Fibroblast of skin of left biceps (primary cell): ENCODE data around the gene KIF21A.

Experiments used
- DNase-seq, 2 experiments: peaks; one replicate each; pipeline ENCODE4 v3.0.0-alpha.2; 2013; ENCODE audit warnings: low read depth in 2 of 2

The KIF21A gene

DNA sequence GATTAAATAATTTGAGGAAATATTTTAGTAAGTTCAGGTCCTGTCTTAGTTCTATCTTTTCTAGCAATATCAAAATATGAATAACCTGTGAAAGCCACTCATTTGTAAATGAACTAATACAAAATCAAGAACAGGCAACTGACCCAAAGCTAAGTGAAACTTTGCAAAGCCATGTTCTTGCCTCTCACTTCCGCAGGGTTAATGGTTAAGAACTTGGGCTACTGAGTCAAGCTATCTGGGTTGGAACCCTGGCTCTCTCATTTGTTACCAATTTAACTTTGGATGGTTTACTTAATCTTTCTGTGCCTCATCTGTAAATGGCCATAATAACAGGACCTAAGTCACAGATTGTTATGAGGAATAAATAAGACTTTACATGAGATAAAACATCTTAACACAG is 2.8 kb downstream of the KIF21A start:
- no peak for DNase-seq

DNA sequence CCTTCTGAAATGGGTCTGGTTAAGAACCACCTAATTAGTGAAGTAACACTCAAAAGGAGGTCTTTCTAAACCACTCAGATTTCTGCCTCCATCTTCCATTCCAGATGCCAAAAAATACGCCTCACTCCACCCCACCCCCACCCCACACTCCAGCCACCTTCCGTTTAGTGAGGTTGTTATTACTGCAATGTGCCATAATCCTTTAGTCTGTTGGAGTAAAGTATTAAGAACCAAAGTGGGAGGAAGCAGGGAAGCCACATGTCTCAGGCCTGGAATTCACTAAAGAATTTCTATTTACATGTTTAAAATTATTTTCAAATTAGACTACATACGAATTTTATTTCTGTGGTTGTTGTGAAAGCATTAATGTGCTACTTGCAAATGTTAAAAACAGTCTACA is 7.4 kb downstream of the KIF21A start:
- DNase-seq: no peak

DNA sequence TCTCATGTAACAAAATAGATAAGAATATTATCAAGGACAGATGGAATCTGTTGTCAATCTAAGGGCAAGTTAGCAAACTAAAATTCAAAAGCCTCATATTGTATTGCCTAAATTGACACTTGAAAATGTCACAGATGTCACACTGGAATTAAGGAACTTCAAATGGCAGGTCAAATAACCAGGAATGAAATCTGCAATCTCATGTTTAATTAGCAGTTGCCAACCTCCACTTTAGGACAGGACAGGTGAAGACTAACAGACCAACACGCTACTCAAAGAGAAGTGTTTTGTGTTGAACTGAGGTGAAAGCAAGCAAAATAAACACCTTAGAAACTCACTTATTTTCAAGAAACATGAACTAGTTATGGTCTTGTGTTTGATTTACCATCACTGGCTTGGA is 11.1 kb downstream of the KIF21A start:
- no peak for DNase-seq

DNA sequence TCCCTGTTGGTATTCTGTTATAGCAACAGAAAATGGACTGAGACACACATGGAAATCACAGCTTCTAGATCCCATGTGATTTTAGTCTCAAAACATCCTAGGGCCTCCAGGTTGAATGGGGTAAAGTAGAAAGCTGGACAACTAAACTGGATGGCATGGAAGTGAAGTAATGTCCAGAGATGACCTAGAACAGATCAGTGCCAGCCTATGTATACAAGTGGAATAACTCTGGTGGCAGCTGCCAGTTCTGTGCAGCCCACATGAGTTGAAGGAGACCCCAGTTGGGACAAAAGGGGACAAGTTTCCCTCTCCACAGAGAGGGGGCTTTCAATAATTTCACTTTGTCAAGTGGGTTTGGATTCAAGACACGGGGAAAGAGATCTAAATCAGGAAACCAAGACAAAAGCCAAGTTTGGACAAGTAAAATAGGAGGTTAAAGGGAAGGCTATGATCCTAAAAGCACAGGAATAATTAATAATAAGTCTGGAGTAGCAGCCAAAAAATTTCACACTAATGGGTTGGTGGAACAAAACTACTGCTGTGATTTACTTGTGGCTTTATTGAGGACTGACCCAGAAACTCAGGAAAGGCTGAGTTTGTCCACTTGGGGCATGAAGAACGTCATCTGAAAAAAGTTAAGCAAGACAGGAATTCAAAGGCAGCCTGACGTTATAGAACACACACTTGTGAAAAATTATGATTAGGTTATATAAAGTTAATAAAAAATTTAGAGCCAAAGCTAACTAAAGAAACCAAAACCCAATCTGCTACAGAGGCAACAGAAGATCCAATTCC is 11.7 kb downstream of the KIF21A start:
- no peak for DNase-seq

DNA sequence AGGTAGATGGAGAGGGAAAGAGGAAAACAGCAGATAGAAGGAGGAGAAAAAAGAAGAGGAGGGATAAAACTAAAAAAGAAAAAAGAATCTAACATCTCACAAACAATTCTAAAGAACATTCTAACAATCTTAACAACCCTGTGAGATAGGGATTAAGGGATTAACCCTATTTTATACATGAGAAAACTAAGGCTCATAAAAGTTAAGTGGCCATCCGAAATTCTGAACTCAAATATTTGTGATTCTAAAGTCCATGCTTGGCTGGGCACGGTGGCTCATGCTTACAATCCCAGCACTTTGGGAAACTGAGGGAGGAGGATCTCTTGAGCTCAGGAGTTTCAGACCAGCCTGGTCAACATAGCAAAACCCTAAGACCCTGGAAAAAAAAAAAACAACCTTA is 13.1 kb downstream of the KIF21A start:
- no peak for DNase-seq

DNA sequence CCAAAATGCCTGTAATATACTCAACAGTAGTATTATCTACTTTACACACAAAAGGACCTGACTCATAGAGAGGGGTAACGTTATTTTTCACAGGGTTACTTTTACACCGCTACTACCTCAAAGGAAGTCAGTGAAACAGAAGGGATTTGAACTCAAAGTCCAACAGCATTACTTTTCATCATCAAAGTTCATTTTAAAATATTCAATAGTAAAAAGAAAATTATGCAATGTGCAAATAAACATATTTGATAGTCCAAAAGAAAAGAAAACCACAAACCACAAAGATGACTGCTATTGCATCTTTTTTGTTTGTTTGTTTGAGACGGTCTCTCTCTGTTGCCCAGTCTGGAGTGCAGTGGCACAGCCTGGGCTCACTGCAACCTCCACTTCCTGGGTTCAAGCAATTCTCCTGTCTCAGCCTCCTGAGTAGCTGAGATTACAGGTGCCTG is 15.5 kb downstream of the KIF21A start:
- DNase-seq: no peak

DNA sequence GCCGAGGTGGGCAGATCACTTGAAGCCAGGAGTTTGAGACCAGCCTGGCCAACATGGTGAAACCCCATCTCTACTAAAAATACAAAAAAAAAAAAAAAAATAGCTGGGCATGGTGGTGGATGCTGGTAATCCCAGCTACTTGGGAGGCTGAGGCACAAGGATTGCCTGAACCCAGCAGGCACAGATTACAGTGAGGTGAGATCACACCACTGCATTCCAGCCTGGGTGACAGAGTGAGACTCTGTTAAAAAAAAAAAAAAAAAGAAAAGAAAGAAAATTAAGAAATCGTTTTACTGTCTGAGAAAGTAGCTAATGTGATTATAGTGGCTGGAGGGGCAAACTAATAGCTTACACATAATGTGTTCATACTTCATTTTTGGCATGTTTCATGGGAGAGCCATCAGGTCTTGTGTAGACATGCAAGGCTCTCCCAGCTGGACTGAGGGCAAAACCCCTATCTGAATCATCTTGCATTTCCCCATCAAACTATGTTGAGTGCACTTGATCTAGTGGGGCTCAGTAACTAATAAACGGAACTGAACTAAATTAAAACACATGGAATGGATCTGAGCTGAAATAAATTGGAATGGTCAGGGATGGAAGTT is 16.2 kb downstream of the KIF21A start:
- DNase-seq: no peak

DNA sequence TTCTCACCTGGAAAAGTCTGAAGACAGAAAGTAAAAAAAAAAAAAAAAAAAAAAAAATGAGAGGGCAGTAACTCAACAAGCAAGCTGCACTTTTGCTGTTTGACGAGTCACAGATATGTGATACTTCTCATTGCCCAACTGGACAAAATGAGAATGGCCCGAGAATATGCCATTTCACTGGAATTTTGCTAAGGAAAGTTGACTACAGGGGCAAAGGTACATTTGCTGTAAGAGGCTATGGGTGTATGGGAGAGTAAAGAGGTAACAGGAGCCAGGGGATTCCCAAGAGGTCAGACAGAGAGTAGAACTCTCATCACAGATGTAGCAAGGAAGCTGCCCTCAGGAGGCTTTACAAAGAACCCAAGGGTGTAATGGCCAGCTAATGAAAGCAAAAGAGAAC is 22.9 kb downstream of the KIF21A start:
- no peak for DNase-seq

DNA sequence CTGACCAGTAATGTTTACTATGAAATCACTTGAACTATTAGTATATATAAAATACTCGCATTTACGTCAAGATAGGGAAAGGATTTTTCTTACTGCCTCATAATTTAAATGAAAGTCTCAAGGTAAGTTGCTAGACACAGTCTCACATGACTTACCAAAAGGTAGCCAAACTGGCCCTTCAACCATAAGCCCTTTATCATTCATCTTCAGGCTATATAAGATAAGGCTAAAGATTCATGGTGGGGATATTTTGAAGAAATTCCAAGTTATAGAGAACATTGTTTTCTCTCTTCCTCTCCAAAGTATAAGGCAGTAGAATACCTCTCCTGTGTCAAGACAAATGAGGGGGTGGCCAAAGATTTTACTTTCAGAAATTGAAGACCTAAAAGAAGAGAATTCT is 23.4 kb downstream of the KIF21A start:
- DNase-seq: no peak

DNA sequence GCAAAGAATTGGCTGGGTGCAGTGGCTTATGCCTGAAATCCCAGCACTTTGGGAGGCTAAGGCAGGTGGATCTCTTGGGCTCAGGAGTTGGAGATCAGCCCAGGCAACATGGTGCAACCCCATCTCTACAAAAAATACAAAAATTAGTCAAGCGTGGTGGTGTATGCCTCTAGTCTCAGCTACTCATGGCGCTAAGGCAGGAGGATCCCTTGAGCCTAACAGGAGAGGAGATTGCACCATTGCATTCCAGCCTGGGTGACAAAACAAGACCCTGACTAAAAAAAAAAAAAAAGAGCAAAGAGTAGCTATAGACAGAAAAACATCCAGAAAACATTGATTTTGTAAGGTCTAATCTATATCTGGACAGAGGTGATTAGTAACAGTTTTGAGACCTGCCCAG is 25.0 kb downstream of the KIF21A start:
- no peak for DNase-seq

DNA sequence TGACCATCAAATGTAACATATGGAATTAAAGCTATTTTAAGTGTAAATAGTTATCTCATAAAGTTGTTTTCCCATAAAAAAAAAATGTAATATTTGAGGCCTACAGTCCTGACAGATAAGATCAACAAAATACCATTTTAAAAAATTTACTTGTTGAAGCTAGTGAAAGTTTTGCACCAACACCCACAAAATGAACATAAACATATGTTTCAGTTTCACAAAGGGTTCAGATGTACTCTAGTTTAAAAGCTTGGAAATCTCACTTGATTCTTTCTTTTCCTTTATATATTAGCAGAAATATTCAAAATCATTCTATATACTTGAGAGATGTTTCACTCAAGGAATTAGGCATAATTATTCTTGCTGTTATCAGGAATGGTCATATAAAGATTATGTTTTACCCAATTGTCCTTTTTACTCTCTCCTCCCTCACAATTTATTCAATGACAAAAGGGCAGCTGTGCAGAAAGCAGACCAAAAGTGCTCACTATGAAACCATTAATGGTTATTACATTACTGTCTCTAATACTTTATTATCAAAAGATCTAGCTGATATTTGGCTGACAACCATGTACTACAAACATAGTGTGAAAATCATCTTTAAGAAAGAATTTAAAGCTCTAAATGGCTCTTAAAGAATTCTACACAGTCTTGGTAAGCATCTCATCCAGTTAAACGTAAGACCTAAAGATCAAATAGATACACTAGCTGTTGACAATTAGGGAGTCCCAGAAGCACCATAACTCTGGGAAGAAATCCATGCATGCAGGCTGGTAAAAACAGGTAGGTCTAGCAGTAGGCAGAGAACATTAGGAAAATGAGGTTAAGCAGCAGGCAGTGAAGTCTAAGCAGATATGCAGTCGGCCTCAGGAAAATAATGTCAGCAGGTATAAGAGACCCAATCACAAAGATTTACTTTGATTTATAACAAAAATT is 28.8 kb downstream of the KIF21A start:
- no peak for DNase-seq

DNA sequence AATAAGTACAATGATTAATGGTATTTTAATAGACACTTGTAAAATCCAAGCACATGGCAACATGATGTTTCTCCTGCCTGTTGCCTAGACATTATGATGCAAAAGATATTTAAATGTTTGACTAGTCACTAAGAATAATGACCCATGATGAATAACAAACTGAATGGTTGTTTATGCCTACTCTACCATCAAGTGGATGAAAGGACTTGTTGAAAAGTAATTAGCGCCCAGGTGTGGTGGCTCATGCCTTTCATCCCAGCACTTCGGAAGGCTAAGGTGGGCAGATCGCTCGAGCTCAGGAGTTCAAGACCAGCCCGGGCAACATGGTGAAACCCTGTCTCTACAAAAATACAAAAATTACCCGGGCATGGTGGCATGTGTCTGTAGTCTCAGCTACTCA is 30.7 kb downstream of the KIF21A start:
- no peak for DNase-seq

DNA sequence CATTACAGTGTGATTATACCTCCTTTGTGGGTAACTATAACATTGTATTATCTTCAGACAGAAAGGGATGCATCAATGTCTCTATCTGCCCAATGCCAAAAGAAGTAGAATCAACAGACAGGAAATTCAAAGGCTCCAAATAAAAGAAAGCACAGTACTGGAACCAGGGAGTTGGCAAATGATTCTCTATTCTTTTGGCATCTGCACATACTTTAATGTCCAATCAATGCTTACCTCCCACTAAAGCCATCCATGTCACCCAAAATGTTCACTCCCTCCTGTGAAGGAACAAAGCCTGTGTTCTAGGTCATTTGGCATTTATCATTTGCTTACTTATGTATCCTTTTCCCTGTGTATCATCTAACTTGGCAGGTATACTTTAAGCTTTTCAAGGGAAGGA is 36.7 kb downstream of the KIF21A start:
- DNase-seq: no peak

DNA sequence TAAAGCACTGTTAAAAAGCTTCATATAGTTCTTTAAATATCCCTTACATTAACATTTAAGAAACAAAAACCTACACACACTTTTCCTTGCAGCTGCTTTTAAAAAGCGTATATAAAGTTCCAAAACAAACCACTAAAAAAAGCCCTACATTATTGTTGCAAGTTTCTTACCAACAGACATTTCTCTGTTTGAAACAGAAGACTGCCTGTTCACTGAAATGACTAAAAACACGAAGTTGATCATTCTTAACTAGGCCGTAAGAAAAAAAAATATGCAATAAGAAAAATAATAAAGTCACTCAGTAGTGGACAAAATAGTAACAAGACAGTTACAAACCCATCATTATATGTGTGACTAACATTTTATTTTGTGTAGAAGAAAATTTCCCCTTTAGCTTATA is 37.3 kb downstream of the KIF21A start:
- DNase-seq: no peak

DNA sequence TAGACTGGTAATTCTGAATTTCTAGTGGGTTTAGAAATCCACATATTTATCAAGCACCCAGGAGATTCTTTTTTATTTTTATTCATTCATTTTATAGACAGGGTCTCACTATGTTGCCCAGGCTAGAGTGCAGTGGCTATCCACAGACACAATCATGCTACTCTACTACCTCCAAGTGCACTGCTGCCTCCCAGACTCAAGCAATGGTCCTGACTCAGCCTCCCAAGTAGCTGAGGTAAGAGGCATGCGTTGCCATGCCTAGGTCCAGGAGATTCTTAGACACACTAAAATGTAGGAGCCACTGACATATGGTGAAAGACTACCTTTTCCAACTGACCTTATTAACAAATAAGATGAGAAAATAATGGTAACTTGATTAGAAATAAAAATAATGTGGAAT is 38.9 kb downstream of the KIF21A start:
- no peak for DNase-seq

DNA sequence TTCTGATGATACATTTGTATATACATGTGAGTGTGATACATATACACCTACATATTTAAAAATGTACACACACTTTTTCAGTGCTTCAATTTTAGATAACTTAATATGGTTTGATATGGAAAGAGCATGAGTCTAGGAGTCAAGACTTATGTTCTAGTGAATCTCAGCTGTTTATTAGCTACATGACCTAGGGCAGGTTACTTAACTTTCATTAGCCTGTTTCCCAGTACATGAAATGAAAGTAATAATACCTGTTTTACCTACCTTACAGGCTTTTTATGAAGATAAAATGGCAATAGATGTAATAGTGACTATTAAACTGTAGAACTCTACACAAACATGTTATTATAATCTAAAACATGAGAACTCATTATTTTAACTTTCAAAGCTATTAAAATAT is 39.5 kb downstream of the KIF21A start:
- no peak for DNase-seq

DNA sequence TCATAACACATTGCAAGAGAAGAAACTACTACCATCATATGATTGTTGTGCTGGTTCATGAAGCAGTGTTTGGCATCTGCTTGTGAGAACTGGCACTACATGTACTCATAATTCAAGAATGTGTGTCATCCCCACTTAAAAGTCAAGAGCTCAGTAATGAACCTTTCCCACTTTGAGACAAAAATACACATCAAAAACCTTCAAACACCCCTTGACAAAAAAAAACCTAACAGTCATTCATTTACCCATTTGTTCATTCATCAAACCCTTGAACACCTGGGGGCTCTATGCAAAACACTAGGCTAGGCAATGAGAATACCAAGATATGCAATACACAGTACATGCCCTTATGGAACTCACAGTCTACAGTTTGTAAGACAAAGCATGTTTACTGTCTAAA is 40.0 kb downstream of the KIF21A start:
- DNase-seq: no peak

DNA sequence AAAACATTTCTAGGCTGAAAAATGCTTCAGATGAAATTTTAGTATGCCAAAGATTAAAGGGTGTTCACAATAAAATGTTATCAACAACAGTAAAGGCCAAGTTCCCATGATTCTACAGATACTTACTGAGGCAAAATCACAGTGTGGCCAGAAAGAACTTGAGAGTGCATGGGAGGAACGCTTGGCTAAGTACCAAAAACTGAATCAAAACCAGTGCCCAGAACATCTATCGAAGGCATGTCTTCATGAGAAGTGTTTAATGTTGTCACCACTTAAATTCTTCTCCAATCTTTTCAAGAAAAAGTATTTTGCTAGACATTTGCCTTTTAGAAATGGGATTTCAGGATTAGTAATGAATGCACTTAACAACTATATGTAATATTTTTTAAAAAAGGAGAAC is 41.5 kb downstream of the KIF21A start:
- DNase-seq: no peak

DNA sequence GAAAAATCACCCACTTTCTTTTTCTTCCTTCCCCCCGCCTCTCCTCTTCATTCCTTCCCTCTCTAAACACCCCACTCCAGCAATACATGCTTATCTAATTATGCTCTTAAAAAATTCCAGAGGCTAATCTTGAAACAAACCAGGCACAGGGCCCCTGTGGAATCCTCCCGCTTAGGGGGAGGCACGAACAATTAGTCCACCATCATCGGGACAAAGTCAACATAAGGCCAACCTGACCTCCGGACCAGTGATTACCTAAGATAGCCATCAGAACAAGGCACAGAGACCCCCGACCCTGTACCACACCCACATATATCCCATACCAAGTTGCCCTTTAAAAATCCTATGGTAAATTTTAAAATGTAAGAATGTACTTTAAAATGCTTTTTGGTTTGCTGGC is 47.1 kb downstream of the KIF21A start:
- DNase-seq: no peak

DNA sequence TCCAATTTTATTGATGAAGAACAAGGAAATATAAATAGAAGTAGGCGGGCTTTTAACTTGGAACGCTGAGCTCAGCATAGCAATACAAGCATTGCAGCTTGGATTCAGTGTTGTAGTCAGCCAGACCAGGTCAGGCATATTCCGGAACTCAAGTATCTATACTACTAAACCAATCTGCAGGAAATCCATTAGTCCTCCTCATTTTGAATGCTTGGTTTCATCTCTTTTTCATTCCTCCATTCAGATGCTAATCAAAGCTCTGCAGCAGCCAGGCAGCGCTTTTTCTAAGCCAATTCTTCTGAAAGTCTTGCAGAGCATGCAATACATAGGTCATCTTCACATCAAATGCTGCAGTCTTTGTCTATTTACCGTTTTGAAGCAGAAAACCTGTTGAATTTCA is 49.0 kb downstream of the KIF21A start:
- DNase-seq: no peak

DNA sequence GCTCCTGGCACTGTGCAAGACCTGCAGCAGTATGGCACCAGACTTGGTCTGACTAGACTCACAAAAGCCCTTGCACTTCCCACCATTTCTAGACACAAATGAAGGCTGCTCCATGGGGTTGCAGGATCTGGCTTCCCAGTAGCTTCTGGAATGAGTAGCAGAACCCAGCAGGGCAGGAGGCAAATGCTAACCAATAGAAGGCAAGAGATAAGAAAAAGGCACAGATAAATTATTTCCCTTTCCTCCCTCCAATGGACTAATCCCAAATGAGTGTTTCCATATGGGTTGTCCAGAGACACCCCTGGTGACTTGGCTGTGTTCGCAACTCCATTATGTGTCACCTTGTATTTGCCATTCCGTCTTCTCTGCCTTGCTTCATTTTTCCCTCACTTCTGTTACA is 49.7 kb downstream of the KIF21A start:
- DNase-seq: no peak

DNA sequence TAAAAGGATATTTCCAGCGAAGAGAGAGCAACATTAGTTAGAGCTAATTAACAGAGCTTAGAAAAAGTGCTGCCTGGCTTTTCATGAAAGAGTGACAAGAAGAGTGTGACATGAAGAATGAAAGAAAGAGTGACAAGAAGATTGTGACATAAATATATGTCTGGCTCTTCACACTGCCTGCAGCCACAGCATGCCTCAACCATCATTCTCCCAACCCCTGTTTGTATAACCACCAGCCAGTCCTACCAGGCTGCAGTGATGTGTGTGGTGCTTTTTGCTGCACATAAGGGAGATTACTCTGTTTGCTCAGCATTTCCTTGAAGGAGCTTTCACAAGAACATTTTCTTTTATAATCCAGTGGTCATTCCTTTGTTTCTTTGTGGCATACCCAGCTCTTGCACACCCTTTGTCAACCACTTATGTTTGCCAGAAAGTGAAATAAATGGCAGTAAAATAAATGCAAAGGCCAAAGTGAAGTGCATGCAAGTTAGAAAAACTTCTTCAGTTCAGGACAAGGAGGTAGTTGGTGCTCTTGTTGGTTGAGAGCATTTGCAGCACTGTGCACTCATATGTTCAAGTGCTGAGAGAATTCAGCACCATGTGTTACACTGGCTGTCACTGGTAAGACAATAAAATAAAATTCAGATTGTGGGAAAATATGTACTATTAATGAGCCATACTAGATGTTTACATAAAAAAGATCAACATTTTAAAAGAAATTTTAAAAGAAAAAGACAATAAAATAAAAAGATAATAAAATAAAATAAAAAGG is 50.6 kb downstream of the KIF21A start:
- no peak for DNase-seq
